ENCODE results near the gene STK35.

Gene STK35

GRCh38 chr20:2136275-2136674 lies 34.6 kb downstream of the STK35 start:
- DNase-seq (ENCODE audit: low spot score): no peak

- DNase-seq (ENCODE audit: low spot score): no peak
Observed at GRCh38 chr20:2137552-2138201, 36.0 kb downstream of the STK35 start.

DNA sequence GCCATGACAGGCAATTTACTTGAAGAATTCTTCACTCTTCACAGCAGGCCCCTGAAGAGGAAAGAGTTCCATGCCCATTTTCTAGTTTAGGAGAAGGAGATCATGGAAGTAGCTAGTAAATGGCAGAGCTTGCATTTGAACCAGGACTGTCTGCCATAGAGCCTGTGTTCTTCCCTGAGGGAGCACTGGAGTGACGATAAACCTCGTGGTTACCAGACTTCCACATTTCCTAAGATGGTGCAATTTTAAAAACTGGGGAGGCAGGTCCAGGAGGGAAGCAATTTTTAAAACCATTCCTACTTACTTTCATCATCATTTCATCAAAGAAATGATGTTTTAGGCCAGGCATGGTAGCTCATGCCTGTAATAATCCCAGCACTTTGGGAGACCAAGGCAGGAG lies 36.8 kb downstream of the STK35 start:
- no peak for DNase-seq (ENCODE audit: low spot score)

DNA sequence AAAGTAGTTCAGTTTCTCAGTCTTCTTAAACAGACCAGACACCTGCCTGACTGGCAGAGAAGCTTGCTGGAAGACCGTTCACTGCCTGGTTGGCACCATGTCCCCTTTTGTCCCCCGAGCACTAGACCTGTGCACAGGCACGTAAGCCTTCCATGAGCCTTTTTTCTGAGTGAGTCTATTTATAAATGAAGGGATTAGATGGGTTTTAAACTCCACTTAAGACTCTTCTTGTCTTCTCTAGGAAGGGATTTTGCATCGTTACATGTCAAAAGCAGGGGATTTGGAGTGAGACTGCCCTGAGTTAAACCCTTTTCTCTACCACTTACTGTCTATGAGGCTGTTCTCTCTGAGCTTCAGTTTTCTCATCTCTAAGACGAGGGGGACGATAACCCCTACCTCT lies 37.6 kb downstream of the STK35 start:
- DNase-seq (ENCODE audit: low spot score): no peak

- no peak for DNase-seq (ENCODE audit: low spot score)
Observed at GRCh38 chr20:2139736-2140135, 38.1 kb downstream of the STK35 start.

- no peak for DNase-seq (ENCODE audit: low spot score)
Observed at GRCh38 chr20:2140561-2140960, 38.9 kb downstream of the STK35 start.

DNA sequence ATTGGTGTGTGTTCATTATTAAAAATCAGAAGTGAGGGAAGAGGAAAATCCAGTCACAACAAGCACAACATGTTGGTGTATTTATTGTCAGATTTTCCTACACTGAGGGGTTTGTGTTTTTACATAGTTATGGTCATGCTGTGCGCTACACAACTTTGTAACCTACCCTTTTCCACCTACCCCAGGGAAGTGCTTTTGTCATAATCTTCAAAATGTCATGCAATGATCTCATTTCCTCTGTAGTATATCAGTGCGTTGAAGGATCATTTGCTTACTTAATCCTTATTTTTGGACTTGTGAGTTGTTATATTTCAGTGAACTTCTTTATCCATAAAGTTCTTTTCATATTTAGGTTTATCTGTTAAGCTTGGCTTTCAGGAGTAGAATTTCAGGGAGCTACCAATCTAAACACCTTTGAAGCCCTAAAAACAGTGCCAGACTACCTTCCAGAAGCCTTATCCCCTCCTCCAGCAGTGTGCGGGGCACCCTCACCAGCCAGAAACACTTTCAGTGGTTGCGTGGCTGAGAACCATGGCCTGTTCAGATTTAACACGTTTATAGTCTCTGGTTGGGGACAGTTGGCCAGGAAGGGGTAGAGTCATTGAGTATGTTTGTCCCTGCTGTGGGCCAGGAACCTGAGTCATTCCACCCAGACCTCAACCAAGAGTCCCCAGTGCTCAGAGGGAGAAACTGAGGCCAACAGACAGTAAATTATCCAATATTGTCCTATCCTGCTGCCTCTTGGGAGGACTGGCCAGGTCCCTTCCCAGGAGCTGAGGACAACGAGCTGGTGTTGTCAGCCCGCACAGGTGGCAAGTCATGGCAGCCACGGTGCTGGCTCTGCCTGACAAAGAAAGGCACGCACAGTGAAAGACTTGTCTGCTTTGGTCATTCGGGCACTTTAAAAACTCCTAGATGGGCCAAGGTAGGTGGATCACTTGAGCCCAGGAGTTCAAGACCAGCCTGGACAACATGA lies 40.3 kb downstream of the STK35 start:
- DNase-seq (ENCODE audit: low spot score): no peak

- no peak for DNase-seq (ENCODE audit: low spot score)
Observed at GRCh38 chr20:2142649-2143048, 41.0 kb downstream of the STK35 start.

GRCh38 chr20:2143594-2143993 lies 42.0 kb downstream of the STK35 start:
- DNase-seq (ENCODE audit: low spot score): no peak

DNA sequence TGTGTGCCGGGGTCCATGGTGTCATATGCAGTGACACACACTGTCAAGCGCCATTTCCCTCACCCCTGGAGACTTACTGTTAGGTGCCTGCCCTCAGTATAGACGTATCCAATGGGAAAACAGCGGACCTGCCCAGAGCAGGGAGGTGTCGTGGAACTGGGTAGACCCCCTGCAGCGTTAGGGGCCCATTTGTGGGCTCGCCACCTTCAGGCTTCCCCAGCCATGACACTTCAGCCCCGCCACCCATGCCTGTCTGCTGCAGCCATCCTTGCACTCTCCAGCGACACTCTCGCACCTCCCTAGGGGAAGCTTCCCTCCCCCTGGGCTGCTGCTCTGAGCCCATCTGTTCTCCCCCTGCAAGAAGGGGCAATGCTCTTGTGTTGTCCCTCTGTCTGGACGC lies 43.2 kb downstream of the STK35 start:
- DNase-seq (ENCODE audit: low spot score): no peak

DNA sequence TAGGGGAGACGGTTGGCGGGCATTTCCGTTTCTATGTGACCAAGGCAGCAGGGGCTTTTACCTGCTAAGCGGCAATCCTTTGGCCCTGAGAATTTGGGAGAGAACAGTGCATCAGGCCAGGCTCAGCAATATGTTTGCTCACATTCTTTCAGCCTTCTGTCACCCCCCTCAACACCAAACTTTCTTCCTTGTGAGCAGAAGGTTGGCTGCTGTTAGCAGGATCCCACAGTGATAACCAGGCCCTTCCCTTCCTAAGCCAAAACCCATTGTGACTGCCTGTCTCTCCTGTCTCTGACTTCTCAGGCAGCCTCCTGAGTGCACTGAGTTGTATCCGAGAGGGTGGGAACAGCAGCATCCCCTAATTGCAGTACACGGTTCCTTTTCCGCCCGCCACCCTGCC lies 43.7 kb downstream of the STK35 start:
- no peak for DNase-seq (ENCODE audit: low spot score)

DNA sequence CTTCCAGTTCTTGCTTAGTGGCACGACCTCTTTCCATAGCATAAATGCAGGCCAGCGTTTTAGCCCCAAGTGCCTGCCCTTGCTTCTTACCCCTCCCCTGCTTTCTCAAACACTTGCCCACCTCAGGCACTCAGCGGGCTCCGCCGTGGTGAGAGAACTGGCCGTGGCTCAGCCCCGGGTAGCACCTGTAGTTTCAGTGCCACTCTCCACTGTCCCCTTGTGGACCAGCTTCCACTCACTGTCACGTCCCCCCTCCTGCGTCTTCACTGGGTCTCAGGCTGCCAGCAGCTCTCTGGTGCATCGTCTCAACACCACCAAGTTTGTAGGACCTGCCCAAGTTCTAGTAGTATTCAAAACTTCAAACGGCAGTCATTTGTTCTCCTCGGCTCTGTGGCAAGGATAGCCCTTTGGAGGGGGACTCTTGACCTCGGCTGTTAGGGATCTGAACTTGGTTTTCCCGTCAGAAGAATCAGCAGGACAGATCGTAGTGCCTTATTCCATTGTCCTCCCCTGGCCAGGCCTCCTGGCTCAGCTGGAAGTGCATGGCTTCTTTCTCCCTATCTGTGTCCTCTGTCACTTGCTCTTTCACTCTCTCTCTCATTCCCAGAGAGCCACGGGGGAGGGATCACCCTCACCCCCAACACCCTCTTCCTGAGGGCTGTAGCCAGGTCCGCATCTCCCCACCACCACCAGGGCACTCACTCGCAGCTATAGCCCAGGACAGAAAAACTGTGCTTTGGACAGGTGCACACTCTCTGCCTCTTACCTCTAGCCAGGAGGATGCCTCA lies 44.6 kb downstream of the STK35 start:
- DNase-seq (ENCODE audit: low spot score): no peak

- DNase-seq (ENCODE audit: low spot score): no peak
Observed at GRCh38 chr20:2149507-2149906, 47.9 kb downstream of the STK35 start.

- DNase-seq (ENCODE audit: low spot score): no peak
Observed at GRCh38 chr20:2150660-2151059, 49.0 kb downstream of the STK35 start.

DNA sequence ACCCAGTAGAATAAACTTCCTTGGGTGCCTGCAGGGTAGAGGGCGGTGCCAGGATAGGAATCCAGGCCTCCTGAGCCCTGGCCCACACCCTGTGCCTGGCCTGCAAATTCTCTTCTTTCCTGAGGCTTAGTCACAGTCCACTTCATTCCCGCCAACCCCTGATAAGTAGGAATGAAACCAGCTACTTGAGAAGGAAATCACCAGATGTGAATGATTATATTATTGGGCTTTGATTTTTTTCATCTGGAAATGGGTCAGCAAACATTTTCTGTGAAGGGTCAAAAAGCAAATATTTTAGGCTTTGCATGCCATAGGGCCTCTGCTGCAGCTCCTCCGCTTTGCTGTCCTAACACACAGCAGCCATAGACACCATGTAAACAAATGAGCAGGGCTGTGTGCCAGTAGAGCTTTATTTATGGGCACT lies 50.2 kb downstream of the STK35 start:
- DNase-seq (ENCODE audit: low spot score): no peak

DNA sequence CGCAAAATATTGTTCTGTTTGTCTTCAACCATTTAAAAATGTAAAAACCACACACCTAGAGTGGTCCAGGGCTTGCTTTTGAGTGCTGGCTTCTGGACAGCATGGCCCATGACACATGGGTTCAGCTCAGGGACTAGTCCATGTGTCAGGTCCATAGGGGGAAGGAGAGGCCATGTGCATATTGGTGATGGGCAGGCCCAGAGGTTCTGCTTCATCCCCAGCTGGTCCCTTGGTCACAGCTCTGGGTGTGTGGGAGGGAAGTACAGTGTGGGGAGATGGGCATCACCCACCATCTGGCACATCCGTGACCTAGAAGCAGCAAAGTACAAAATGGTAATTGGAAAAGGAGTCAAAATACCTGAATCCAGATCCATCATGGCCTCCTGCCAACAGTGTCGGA lies 50.7 kb downstream of the STK35 start:
- no peak for DNase-seq (ENCODE audit: low spot score)

GRCh38 chr20:2153326-2153725 lies 51.7 kb downstream of the STK35 start:
- no peak for DNase-seq (ENCODE audit: low spot score)

DNA sequence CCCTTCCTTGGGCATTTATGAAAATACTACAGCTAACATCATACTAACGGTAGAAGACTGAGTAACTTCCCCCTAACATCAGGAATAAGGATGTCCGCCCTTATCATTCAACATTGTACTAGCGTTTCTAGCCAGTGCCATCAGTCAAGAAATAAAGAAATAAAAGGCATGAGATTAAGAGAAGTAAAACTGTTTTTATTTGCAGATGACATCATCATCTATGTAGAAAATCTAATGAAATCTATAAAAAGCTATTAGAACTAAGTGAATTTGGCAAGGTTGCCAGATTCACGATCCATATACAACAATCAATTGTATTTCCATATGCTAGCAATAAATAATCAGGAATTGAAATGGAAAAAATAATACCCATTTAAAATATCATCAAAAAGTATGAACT lies 54.6 kb downstream of the STK35 start:
- DNase-seq (ENCODE audit: low spot score): no peak

- no peak for DNase-seq (ENCODE audit: low spot score)
Observed at GRCh38 chr20:2156666-2157624, 55.3 kb downstream of the STK35 start.

- no peak for DNase-seq (ENCODE audit: low spot score)
Observed at GRCh38 chr20:2162125-2162822, 60.6 kb downstream of the STK35 start.

DNA sequence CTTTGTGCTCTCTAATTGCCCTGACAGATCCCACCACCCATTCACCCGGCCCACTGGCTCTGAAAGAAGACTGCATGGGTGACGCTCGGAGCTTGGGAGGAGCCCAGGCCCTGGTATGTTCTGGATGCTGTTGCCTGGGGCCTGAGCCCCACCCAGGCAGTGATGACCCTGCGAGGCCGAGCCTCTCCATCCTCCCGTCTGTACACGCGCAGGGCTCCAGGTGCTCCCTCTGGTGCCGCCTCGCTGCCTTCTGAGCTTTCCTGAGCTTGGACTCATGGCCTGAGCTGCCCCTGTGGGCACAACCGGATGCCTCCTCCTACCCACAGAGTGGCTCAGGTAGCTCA lies 61.2 kb downstream of the STK35 start:
- no peak for DNase-seq (ENCODE audit: low spot score)

Measured in ecto neural progenitor cell (in vitro differentiated cells).